OCI-LY7 (cell line): ENCODE data around the gene GPR63. TPM values are rescaled to one million over a fixed set of nuclear protein-coding genes. Genes with fewer than 3 reads are reported as not detected.

Source experiments
- BruUV-seq: library from RNA; stranded (reverse); fragments of 400-500 nt; replicated peaks from 2 replicates; lab custom pipeline; 2021; lab: Mats Ljungman, UMichigan
- CTCF ChIA-PET: fragments of 300-600 bp; sonication (Branson Sonifier 250); formaldehyde crosslinking; loops from one replicate; lab custom pipeline; 2022; ENCODE audit warnings: antibody characterized with exemption; ENCODE audit not compliant: unreplicated experiment; lab: Charles Lee
- POLR2A ChIA-PET: fragments of 300-600 bp; sonication (Branson Sonifier 250); formaldehyde crosslinking; loops from one replicate; lab custom pipeline; 2022; ENCODE audit warnings: antibody characterized with exemption; lab: Charles Lee
- DNase-seq: peaks from one replicate; pipeline ENCODE4 v3.0.0-alpha.2; 2015; ENCODE audit warnings: low spot score
- H2AFZ ChIP-seq: fragments of 200-600 bp; sonication (generic), shearing (Covaris generic); 2 replicates; pipeline ENCODE4 v1.6.1; 2014; ENCODE audit warnings: mild to moderate bottlenecking, antibody characterized with exemption, low read length, moderate library complexity
- H3K27ac ChIP-seq: fragments of 200-600 bp; sonication (generic); 2 replicates; pipeline ENCODE4 v1.5.1; 2014; ENCODE audit warnings: mixed run types, low read depth, mild to moderate bottlenecking, moderate library complexity, low read length, inconsistent platforms; ENCODE audit not compliant: poor library complexity, severe bottlenecking
- H3K36me3 ChIP-seq: fragments of 200-600 bp; sonication (generic); 2 replicates; pipeline ENCODE4 v1.6.1; 2014; ENCODE audit warnings: mild to moderate bottlenecking, antibody characterized with exemption, low read length, moderate library complexity, mixed read lengths; ENCODE audit not compliant: insufficient read depth
- H3K4me1 ChIP-seq: fragments of 200-600 bp; sonication (generic); 2 replicates; pipeline ENCODE4 v1.5.1; 2014; ENCODE audit warnings: mild to moderate bottlenecking, low read length; ENCODE audit not compliant: insufficient read depth, poor library complexity, severe bottlenecking
- H3K4me2 ChIP-seq: fragments of 200-600 bp; sonication (generic); 2 replicates; pipeline ENCODE4 v1.6.1; 2014; ENCODE audit warnings: mild to moderate bottlenecking, low read length
- H3K4me3 ChIP-seq: fragments of 200-600 bp; sonication (generic); 2 replicates; pipeline ENCODE4 v1.5.1; 2014; ENCODE audit warnings: mild to moderate bottlenecking, low read depth, low read length; ENCODE audit not compliant: poor library complexity, severe bottlenecking
- H3K79me2 ChIP-seq: fragments of 200-600 bp; sonication (generic); 2 replicates; pipeline ENCODE4 v1.6.1; 2016; ENCODE audit warnings: low read depth, mild to moderate bottlenecking, low read length, moderate library complexity, mixed read lengths; ENCODE audit not compliant: insufficient read depth
- H3K9me2 ChIP-seq: fragments of 200-600 bp; sonication (generic); 2 replicates; pipeline ENCODE4 v1.6.1; 2016; ENCODE audit warnings: mild to moderate bottlenecking, low read length, mixed read lengths; ENCODE audit not compliant: insufficient read depth
- H3K9me3 ChIP-seq: fragments of 200-600 bp; sonication (generic); 2 replicates; pipeline ENCODE4 v1.6.1; 2014; ENCODE audit warnings: mild to moderate bottlenecking, mixed run types, low read length, mixed read lengths
- H4K20me1 ChIP-seq: fragments of 200-600 bp; sonication (generic); 2 replicates; pipeline ENCODE4 v1.6.1; 2014; ENCODE audit warnings: mild to moderate bottlenecking, antibody characterized with exemption, low read length, moderate library complexity, mixed read lengths; ENCODE audit not compliant: insufficient read depth
- CTCF ChIP-seq: fragments of 200-600 bp; sonication (generic); conservative IDR thresholded peaks from 2 replicates; pipeline ENCODE4 v1.5.1; 2014; ENCODE audit warnings: mild to moderate bottlenecking, antibody characterized with exemption, low read length, moderate library complexity, mixed read lengths
- EZH2phosphoT487 ChIP-seq: fragments of 200-600 bp; sonication (generic); IDR thresholded peaks from 2 replicates; pipeline ENCODE4 v1.6.1; 2018; ENCODE audit warnings: low read depth, borderline replicate concordance, mild to moderate bottlenecking, mixed run types, antibody characterized with exemption, low read length, moderate library complexity, mixed read lengths
- intact Hi-C: fragments of 100-400 bp; cut with micrococcal nuclease; formaldehyde crosslinking; loops from one replicate; pipeline ENCODE4 v1.10.0; 2022; ENCODE audit not compliant: unreplicated experiment
- total RNA-seq, 2 experiments: library from RNA; depleted of rRNA in 1 of 2; stranded (reverse); fragments of >200 nt in 1 of 2; shearing (Covaris generic) in 1 of 2; gene quantifications; 2 replicates each; pipeline ENCODE4 v1.2.3, GENCODE V29; 2014 to 2022

The GPR63 gene
- total RNA-seq, 2 experiments from 2014 or later = 1.0 to 1.6 TPM

DNA sequence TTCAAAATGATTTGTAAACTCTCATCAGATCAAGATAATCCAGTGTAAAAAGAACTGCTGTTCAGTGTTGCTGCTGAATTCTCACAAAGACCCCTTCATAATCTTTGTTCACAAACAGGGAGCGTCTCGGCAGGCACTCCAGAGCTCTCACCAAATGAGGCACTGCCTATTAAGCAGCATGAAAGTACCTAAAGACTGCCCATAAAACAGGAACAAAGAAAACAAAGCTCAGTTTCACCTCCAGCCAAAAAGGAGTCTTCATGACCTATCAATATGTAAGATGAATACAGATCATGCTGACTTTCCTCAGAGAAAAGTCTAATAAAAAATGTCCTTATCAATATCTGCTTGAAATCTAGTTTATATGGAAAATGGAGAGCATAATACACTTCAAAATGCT, 41.8 kb downstream of the GPR63 start:
- no peaks in the 10 kb centered on the region for H4K20me1 ChIP-seq
- H3K36me3 ChIP-seq = no peaks in the 10 kb centered on the region
- H3K9me2 ChIP-seq = no peaks in the 10 kb centered on the region
- no peaks in the 10 kb centered on the region for H3K4me1 ChIP-seq
- BruUV-seq = no TSS peak
- H3K4me3 ChIP-seq = no peak overlapping the region
- H2AFZ ChIP-seq = no peak overlapping the region
- ChIA-PET CTCF (interaction anchor here (0.5 kb wide), 1 partner anchor 29 kb away, joined by 4 read pairs; no protein-coding TSS in a partner anchor), POLR2A (interaction anchor here (1.0 to 1.4 kb wide), 5 partner anchors 11 to 420 kb away, joined by 3 to 4 read pairs (median 3); no protein-coding TSS in a partner anchor)
- H3K9me3 ChIP-seq = no peaks in the 10 kb centered on the region
- H3K27ac ChIP-seq = no peak overlapping the region
- no peak for DNase-seq
- no peaks in the 10 kb centered on the region for H3K79me2 ChIP-seq
- no peak for TF ChIP-seq EZH2phosphoT487
- TF ChIP-seq CTCF = no peak
- intact Hi-C loops = no loop called here
- H3K4me2 ChIP-seq = no peak overlapping the region

DNA sequence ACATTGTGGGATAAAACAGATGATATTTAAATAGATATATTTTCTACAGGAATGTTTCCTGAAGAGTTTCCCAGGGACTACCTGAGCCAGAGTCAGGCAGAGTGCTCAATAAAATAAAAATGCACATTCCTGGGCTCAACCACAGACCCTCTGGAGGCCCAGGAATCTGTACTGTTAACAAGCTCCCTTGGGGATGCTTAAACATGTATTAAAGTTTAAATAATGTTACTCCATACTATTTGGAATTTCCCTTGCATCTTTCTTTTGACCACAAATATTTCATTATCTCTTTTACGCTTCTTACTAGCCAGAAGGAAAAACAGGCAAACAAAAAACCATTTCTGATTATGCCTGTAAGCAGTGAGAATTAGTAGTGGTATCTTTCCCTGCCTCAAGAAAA, 42.3 kb downstream of the GPR63 start:
- CTCF ChIA-PET = interaction anchor here (0.5 kb wide), 1 partner anchor 30 kb away, joined by 4 read pairs; no protein-coding TSS in a partner anchor
- no peaks in the 10 kb centered on the region for H3K4me1 ChIP-seq
- no peak overlapping the region for H3K4me3 ChIP-seq
- intact Hi-C loops = no loop called here
- no peak overlapping the region for H3K27ac ChIP-seq
- no peaks in the 10 kb centered on the region for H3K79me2 ChIP-seq
- no TSS peak for BruUV-seq
- DNase-seq = no peak
- H3K4me2 ChIP-seq = no peak overlapping the region
- H3K36me3 ChIP-seq = no peaks in the 10 kb centered on the region
- POLR2A ChIA-PET = interaction anchor here (0.6 to 1.4 kb wide), 6 partner anchors 11 to 331 kb away, joined by 3 to 4 read pairs (median 3); no protein-coding TSS in a partner anchor
- H3K9me3 ChIP-seq = no peaks in the 10 kb centered on the region
- no peaks in the 10 kb centered on the region for H4K20me1 ChIP-seq
- no peaks in the 10 kb centered on the region for H3K9me2 ChIP-seq
- no peak overlapping the region for H2AFZ ChIP-seq
- no peak for TF ChIP-seq CTCF
- TF ChIP-seq EZH2phosphoT487 = no peak

DNA sequence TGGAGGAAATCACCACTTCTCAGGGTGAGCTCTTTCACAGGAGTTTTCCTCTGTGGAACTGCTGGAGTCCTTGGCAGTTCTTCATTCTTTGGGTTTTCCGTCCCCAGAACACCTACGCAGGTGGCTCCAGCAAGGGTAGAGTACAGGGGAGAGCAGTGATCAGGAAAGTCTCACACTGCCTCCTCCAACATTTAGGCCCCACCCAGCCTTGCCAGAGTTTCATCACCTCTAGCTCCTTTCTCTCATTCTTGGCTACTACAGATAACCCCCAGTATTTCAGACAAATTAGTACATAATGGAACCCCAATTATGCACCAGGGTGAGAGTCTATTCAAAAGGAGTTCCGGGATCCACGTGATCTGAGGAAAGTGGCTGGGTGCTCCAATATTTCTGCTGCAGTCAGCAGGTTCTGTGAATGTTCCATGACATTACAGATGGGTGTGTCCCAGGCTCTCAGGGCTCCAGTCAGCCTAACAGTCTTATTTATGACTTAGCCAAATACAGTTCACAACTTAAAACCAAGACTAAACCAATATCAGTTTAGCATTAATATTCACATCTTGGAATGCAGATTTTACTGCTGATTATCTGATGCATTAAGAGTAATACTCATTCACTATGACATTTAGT, 44.6 kb downstream of the GPR63 start:
- no peaks in the 10 kb centered on the region for H4K20me1 ChIP-seq
- no peak overlapping the region for H3K4me3 ChIP-seq
- intact Hi-C loops = no loop called here
- H2AFZ ChIP-seq = no peak overlapping the region
- no peak for TF ChIP-seq CTCF
- no peak for TF ChIP-seq EZH2phosphoT487
- no peak for DNase-seq
- no peaks in the 10 kb centered on the region for H3K9me3 ChIP-seq
- POLR2A ChIA-PET = interaction anchor here (0.6 to 1.7 kb wide), 4 partner anchors 9 to 272 kb away, joined by 3 to 4 read pairs (median 4); no protein-coding TSS in a partner anchor
- H3K9me2 ChIP-seq = no peaks in the 10 kb centered on the region
- H3K4me1 ChIP-seq = no peaks in the 10 kb centered on the region
- no peak overlapping the region for H3K4me2 ChIP-seq
- H3K27ac ChIP-seq = no peak overlapping the region
- H3K79me2 ChIP-seq = no peaks in the 10 kb centered on the region
- CTCF ChIA-PET = no interaction called here
- no TSS peak for BruUV-seq
- no peaks in the 10 kb centered on the region for H3K36me3 ChIP-seq
